Dermis microvascular lymphatic vessel endothelial cell (primary cell): Measurements from ENCODE around the gene NT5C2. TPM values are rescaled to one million over a fixed set of nuclear protein-coding genes. Genes with fewer than 3 reads are reported as not detected.

ENCODE experiments used
- DNase-seq, 2 donors: peaks; one replicate each; pipeline versions ENCODE4 v3.0.0 to v3.0.0-alpha.2; 2010; ENCODE audit warnings: low read depth in 2 of 2
- total RNA-seq: library from RNA; depleted of rRNA; stranded (reverse); fragments of >200 nt; gene quantifications from 2 replicates; pipeline ENCODE4 v1.2.1, GENCODE V29; 2014

NT5C2 gene
- total RNA-seq, 1 donor from 2014 or later = 38.6 TPM

- peak in 1 of 2 donors; percentile 11 for DNase-seq
These were observed 130.1 kb downstream of the NT5C2 start for GRCh38 chr10:103062854-103063590.

GRCh38 chr10:103060575-103060974 lies 132.5 kb downstream of the NT5C2 start:
- DNase-seq = no peak

- DNase-seq = no peak
These were observed 135.0 kb downstream of the NT5C2 start for GRCh38 chr10:103058034-103058433.

GRCh38 chr10:103055105-103055504 lies 138.0 kb downstream of the NT5C2 start:
- DNase-seq = no peak

GRCh38 chr10:103054621-103055020 lies 138.5 kb downstream of the NT5C2 start:
- DNase-seq = no peak

GRCh38 chr10:103053659-103054581 lies 139.2 kb downstream of the NT5C2 start:
- DNase-seq = peak; percentile 18 to 68

- DNase-seq = no peak
These were observed 143.8 kb downstream of the NT5C2 start for GRCh38 chr10:103049237-103049636.

GRCh38 chr10:103047381-103047780 lies 145.7 kb downstream of the NT5C2 start:
- DNase-seq = no peak

- no peak for DNase-seq
These were observed 147.1 kb downstream of the NT5C2 start for GRCh38 chr10:103045961-103046360.

GRCh38 chr10:103044942-103045489 lies 148.1 kb downstream of the NT5C2 start:
- no peak for DNase-seq

- no peak for DNase-seq
These were observed 150.2 kb downstream of the NT5C2 start for GRCh38 chr10:103042908-103043307.

- DNase-seq = no peak
These were observed 150.9 kb downstream of the NT5C2 start for GRCh38 chr10:103042129-103042528.

- DNase-seq = no peak
These were observed 151.7 kb downstream of the NT5C2 start for GRCh38 chr10:103041391-103041790.

- no peak for DNase-seq
These were observed 152.7 kb downstream of the NT5C2 start for GRCh38 chr10:103040418-103040817.

- DNase-seq = no peak
These were observed 154.5 kb downstream of the NT5C2 start for GRCh38 chr10:103038570-103038969.

Other genes with a start within 250 kb of the NT5C2 start
- gene RPEL1, start 52.6 kb upstream of the NT5C2 start, total RNA-seq = 0.13 TPM in 2 replicates
- 0.13 TPM in 2 replicates for gene INA, start 83.9 kb upstream of the NT5C2 start, total RNA-seq
- gene PCGF6, start 157.9 kb upstream of the NT5C2 start, total RNA-seq = 9.2 TPM in 2 replicates
- gene TAF5, start 174.7 kb upstream of the NT5C2 start, total RNA-seq = 4.4 TPM in 2 replicates
- 140 and 201 TPM in 2 replicates for gene ATP5MK, start 203.2 kb upstream of the NT5C2 start, total RNA-seq
- gene PDCD11, start 203.4 kb upstream of the NT5C2 start, total RNA-seq = 26.3 and 26.9 TPM in 2 replicates